Peyer's patch (tissue), 4 donors: ENCODE data around the gene CDH23.

Experiments used
- POLR2A ChIP-seq, 2 donors: fragments of 450-650 bp; IDR thresholded peaks; one replicate each; pipeline ENCODE4 v1.5.1; 2017; ENCODE audit warnings: antibody characterized with exemption in 2 of 2, mild to moderate bottlenecking in 2 of 2, moderate library complexity in 2 of 2
- TF ChIP-seq, protein P1 (sequence below), 6 experiments: fragments of 450-650 bp in 4 of 6; fragments of 200-600 bp in 2 of 6; sonication (generic) in 1 of 6; IDR thresholded peaks; one replicate each; pipeline ENCODE4 v1.5.1; 2017 to 2019; ENCODE audit warnings: antibody characterized with exemption in 6 of 6, mild to moderate bottlenecking in 3 of 6, moderate library complexity in 1 of 6

DNA sequence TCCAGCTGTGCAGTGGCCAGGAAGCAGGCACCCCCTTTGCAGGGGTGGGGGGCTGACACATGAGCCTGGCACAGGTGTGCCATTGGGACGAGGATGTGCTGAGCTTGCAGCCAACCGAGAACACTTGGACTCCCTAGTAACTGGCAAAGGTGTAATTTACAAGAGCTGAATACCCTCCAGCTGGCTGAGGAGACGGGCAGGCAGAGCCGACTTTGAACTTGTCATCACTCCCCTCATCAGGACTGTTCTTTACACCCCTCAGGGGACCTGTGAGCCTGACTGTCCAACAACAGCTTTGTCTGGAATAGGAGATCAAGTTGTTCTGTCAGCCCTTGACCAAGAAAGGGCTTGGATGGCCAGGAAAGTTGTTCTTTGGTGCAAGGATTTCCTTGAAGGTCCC, 61.2 kb downstream of the CDH23 start:
- TF ChIP-seq POLR2A (IDR thresholded peaks at IDR 0.05) = no peak
- TF ChIP-seq, protein P1, sequence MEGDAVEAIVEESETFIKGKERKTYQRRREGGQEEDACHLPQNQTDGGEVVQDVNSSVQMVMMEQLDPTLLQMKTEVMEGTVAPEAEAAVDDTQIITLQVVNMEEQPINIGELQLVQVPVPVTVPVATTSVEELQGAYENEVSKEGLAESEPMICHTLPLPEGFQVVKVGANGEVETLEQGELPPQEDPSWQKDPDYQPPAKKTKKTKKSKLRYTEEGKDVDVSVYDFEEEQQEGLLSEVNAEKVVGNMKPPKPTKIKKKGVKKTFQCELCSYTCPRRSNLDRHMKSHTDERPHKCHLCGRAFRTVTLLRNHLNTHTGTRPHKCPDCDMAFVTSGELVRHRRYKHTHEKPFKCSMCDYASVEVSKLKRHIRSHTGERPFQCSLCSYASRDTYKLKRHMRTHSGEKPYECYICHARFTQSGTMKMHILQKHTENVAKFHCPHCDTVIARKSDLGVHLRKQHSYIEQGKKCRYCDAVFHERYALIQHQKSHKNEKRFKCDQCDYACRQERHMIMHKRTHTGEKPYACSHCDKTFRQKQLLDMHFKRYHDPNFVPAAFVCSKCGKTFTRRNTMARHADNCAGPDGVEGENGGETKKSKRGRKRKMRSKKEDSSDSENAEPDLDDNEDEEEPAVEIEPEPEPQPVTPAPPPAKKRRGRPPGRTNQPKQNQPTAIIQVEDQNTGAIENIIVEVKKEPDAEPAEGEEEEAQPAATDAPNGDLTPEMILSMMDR (IDR thresholded peaks at IDR 0.05) = no peak
